PC-9 (cell line): Measurements from ENCODE around the gene RSPH1. TPM values are rescaled to one million over a fixed set of nuclear protein-coding genes. Genes with fewer than 3 reads are reported as not detected.
A peak's percentile ranks its signal among the peaks of the same experiment; 100 is the strongest.

Experiments
- BruUV-seq: library from RNA; stranded (reverse); fragments of 400-500 nt; replicated peaks from 2 replicates; lab custom pipeline; 2021; lab: Mats Ljungman, UMichigan
- CTCF ChIA-PET: fragments of 300-600 bp; sonication (Branson Sonifier 250); formaldehyde crosslinking; loops from one replicate; lab custom pipeline; 2022; ENCODE audit warnings: antibody characterized with exemption; lab: Charles Lee
- POLR2A ChIA-PET: fragments of 300-600 bp; sonication (Branson Sonifier 250); formaldehyde crosslinking; loops from one replicate; lab custom pipeline; 2022; ENCODE audit warnings: antibody characterized with exemption; ENCODE audit not compliant: unreplicated experiment; lab: Charles Lee
- DNase-seq, 2 experiments: peaks; one replicate each; pipeline versions ENCODE4 v3.0.0 to v3.0.0-alpha.2; 2015 to 2022; ENCODE audit warnings: mixed read lengths in 1 of 2
- H2AFZ ChIP-seq: fragments of 200-600 bp; sonication (generic); 2 replicates; pipeline ENCODE4 v1.8.1; 2017; ENCODE audit warnings: antibody characterized with exemption
- H3F3A ChIP-seq: fragments of 200-600 bp; sonication (generic); 2 replicates; pipeline ENCODE4 v1.8.1; 2017; ENCODE audit warnings: antibody characterized with exemption, mild to moderate bottlenecking, low read depth; ENCODE audit not compliant: insufficient read depth
- H3K27ac ChIP-seq: fragments of 200-600 bp; sonication (generic); 2 replicates; pipeline ENCODE4 v1.6.1; 2016; ENCODE audit warnings: mixed run types
- H3K27me3 ChIP-seq: fragments of 200-600 bp; sonication (generic); 2 replicates; pipeline ENCODE4 v1.6.1; 2016; ENCODE audit warnings: low read depth, mixed run types; ENCODE audit not compliant: insufficient read depth
- H3K36me3 ChIP-seq: fragments of 200-600 bp; sonication (generic); 2 replicates; pipeline ENCODE4 v1.6.1; 2016; ENCODE audit warnings: low read depth, mixed run types
- H3K4me1 ChIP-seq: fragments of 200-600 bp; sonication (generic); replicated peaks from 2 replicates; pipeline ENCODE4 v1.6.1; 2016; ENCODE audit warnings: mixed run types; ENCODE audit not compliant: insufficient read depth
- H3K4me2 ChIP-seq: fragments of 200-600 bp; sonication (generic); 2 replicates; pipeline ENCODE4 v1.6.1; 2017; ENCODE audit warnings: mixed run types
- H3K4me3 ChIP-seq: fragments of 200-600 bp; sonication (generic); 2 replicates; pipeline ENCODE4 v1.6.1; 2016; ENCODE audit warnings: mixed run types
- H3K79me2 ChIP-seq: fragments of 200-600 bp; sonication (generic); 2 replicates; pipeline ENCODE4 v1.6.1; 2017; ENCODE audit warnings: low read depth, mixed run types
- H3K9me2 ChIP-seq: fragments of 200-600 bp; sonication (generic); 2 replicates; pipeline ENCODE4 v1.8.1; 2017; ENCODE audit warnings: mild to moderate bottlenecking; ENCODE audit not compliant: insufficient read depth
- H3K9me3 ChIP-seq: fragments of 200-600 bp; sonication (generic); 2 replicates; pipeline ENCODE4 v1.8.1; 2016; ENCODE audit warnings: low read depth; ENCODE audit not compliant: insufficient read depth
- H4K20me1 ChIP-seq: fragments of 200-600 bp; sonication (generic); 2 replicates; pipeline ENCODE4 v1.8.1; 2017; ENCODE audit not compliant: insufficient read depth
- EZH2 ChIP-seq: fragments of 200-600 bp; sonication (generic); IDR thresholded peaks from 2 replicates; pipeline ENCODE4 v1.8.0; 2017; ENCODE audit warnings: antibody characterized with exemption, low read depth
- intact Hi-C: fragments of 100-400 bp; cut with micrococcal nuclease; formaldehyde crosslinking; loops from one replicate; pipeline ENCODE4 v1.10.0; 2022; ENCODE audit not compliant: unreplicated experiment
- total RNA-seq: library from RNA; stranded (reverse); gene quantifications from 2 replicates; pipeline ENCODE4 v1.2.3, GENCODE V29; 2021
- TF ChIP-seq, protein P1 (sequence below): fragments of 200-600 bp; sonication (generic); conservative IDR thresholded peaks from 2 replicates; pipeline ENCODE4 v1.6.1; 2017; ENCODE audit warnings: mixed run types, antibody characterized with exemption, mild to moderate bottlenecking, moderate library complexity

RSPH1 gene
- total RNA-seq, 1 experiment from 2014 or later = 8.0 TPM

DNA sequence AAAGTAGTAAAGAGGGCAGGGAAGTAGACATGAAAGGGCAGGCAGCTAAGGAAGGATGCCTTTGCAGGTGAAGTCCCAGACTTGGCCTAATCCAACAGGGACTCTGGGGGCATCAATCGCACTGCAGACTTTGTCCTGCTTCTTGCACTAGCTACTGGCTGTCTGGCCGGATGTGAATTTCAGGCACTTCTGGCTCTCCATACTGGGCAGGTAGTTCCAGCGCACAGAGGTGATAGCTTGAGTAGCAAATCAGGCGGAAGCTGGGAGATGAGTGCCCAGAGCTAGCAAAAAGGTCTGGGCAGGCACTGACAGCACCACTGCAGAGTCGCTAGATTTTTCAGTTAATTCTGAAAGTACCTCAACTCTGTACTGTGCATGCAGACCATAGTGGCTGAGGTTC lies 997 bp downstream of the RSPH1 start:
- Histone ChIP-seq H3K27ac (0 out of 2 replicates have a peak overlapping the region, but pooled peaks have one; percentile 31), H3K9me2 (no peaks in the 10 kb centered on the region), H3K27me3 (no peaks in the 10 kb centered on the region), H3F3A (no peaks in the 10 kb centered on the region), H3K9me3 (no peaks in the 10 kb centered on the region), H3K36me3 (no peaks in the 10 kb centered on the region), H4K20me1 (no peaks in the 10 kb centered on the region), H3K79me2 (no peaks in the 10 kb centered on the region), H3K4me3 (peak overlapping the region; percentile 58; the same call in 1 of the 2 replicates), H3K4me2 (peak overlapping the region; percentile 69), H3K4me1 (peaks cover 15% of the 10 kb centered on the region), H2AFZ (no peak overlapping the region)
- intact Hi-C loops = no loop called here
- ChIA-PET CTCF (interaction anchor here (0.6 kb wide), 1 partner anchor 19 kb away, joined by 6 read pairs; no protein-coding TSS in a partner anchor), POLR2A (interaction anchor here (0.6 kb wide), 1 partner anchor 28 kb away, joined by 5 read pairs; no protein-coding TSS in a partner anchor)
- TF ChIP-seq, protein P1, sequence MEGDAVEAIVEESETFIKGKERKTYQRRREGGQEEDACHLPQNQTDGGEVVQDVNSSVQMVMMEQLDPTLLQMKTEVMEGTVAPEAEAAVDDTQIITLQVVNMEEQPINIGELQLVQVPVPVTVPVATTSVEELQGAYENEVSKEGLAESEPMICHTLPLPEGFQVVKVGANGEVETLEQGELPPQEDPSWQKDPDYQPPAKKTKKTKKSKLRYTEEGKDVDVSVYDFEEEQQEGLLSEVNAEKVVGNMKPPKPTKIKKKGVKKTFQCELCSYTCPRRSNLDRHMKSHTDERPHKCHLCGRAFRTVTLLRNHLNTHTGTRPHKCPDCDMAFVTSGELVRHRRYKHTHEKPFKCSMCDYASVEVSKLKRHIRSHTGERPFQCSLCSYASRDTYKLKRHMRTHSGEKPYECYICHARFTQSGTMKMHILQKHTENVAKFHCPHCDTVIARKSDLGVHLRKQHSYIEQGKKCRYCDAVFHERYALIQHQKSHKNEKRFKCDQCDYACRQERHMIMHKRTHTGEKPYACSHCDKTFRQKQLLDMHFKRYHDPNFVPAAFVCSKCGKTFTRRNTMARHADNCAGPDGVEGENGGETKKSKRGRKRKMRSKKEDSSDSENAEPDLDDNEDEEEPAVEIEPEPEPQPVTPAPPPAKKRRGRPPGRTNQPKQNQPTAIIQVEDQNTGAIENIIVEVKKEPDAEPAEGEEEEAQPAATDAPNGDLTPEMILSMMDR = no peak
- no peak for TF ChIP-seq EZH2
- DNase-seq = no peak
- no TSS peak for BruUV-seq

DNA sequence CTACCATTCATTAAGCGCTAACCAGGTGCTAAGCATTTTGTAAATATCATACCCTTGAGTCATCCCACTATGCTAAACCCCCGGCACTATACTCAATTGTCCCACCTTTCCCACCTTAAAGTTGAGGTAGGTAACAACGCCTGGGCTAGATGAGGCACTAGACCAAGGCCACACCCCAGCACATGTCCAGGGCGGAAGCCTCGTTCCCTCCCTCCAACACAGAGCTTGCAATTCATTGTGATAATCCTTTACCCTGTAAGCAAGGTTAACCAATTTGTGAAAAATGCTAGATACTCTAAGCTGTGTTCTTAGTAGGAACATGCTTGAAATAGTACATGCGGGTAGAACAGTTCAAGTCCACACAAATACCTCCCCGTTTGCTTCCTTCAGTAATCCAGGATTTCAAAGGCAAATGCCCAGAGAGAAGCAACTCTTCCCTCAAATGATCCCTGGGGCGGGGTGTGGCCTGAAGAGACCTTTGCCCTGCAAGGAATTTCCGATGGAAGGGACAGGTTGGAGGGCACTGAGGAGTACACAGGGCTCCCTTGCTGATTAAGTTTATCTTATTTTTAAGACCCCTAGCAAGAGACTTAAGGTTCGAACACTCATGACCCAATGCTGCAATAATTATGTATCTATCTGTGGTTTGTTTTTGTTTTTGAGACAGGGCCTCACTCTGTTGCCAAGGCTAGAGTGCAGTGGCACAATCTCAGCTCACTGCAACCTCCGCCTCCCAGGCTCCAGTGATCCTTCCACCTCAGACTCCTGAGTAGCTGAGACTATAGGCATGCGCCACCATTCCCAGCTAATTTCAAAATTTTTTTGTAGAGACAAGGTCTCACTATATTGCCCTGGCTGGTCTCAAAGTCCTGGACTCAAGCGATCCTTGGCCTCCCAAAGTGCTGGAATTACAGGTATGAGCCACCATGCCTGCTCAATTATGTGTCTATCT lies 2.6 kb downstream of the RSPH1 start:
- no peak for DNase-seq

DNA sequence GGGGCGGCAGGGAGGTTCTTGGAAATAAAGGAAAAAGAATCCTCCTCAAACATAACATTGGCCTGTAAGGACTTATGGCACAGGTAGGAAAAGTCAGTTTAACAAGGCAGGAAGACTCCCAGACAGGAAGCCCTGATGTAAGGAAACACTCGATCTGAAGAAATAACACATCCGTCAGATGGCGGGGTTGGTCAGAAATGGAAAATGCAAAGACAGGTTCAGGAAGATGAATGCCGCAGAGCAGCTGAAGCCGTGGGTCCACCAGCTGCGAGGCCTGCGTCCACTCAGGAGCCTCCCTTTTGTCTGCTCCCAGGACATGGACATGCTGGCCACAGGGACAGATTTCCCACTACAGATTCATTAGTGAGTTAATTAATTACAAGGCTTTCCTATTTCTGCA lies 3.8 kb downstream of the RSPH1 start:
- POLR2A ChIA-PET = no interaction called here
- intact Hi-C loops = no loop called here
- no TSS peak for BruUV-seq

More for the DNA sequence above, 2.6 kb downstream of the RSPH1 start:
- Histone ChIP-seq H3K9me3 (no peaks in the 10 kb centered on the region), H2AFZ (no peak overlapping the region), H3K27ac (no peak overlapping the region), H3K4me3 (no peak overlapping the region), H3K27me3 (no peaks in the 10 kb centered on the region), H3K9me2 (no peaks in the 10 kb centered on the region), H3K4me1 (peaks cover 15% of the 10 kb centered on the region), H4K20me1 (no peaks in the 10 kb centered on the region), H3F3A (no peaks in the 10 kb centered on the region), H3K36me3 (no peaks in the 10 kb centered on the region), H3K4me2 (no peak overlapping the region), H3K79me2 (no peaks in the 10 kb centered on the region)
- intact Hi-C loops = no loop called here
- BruUV-seq = no TSS peak
- TF ChIP-seq, protein P1 = no peak
- TF ChIP-seq EZH2 = no peak
- ChIA-PET POLR2A (no interaction called here), CTCF (no interaction called here)

More for the DNA sequence above, 3.8 kb downstream of the RSPH1 start:
- CTCF ChIA-PET = no interaction called here
- Histone ChIP-seq H3K4me3 (no peak overlapping the region), H3K36me3 (no peaks in the 10 kb centered on the region), H3K79me2 (no peaks in the 10 kb centered on the region), H3K4me2 (no peak overlapping the region), H3K9me3 (no peaks in the 10 kb centered on the region), H3F3A (no peaks in the 10 kb centered on the region), H3K9me2 (no peaks in the 10 kb centered on the region), H3K4me1 (peaks cover 13% of the 10 kb centered on the region), H4K20me1 (no peaks in the 10 kb centered on the region), H3K27me3 (no peaks in the 10 kb centered on the region), H3K27ac (no peak overlapping the region), H2AFZ (no peak overlapping the region)
- TF ChIP-seq, protein P1 = no peak
- TF ChIP-seq EZH2 = no peak
- DNase-seq = no peak
